Embryonic facial prominence (tissue), 1 donor: ENCODE data around the gene FAM111B.
"Not testable (repeated sequence)": the region's sequence is repeated elsewhere in the genome, so short reads cannot be mapped to it uniquely, and the experiment has no call there.

Source experiments
- DNase-seq: peaks from one replicate; pipeline ENCODE4 v3.0.0-alpha.2; 2016; ENCODE audit errors: extremely low spot score

The FAM111B gene

GRCh38 chr11:59106363-59107336, at the start of gene FAM111B:
FAM111B (plus strand) TSS chr11:59107237; CDS start chr11:59109626, 2,389 bp downstream.
- DNase-seq: peak; percentile 59

- DNase-seq: peak; percentile 20
Measured at GRCh38 chr11:59058120-59059033, 48.7 kb upstream of the FAM111B start.

GRCh38 chr11:59060096-59060495, 46.9 kb upstream of the FAM111B start:
- not testable (repeated sequence) for DNase-seq

- no peak for DNase-seq
Measured at GRCh38 chr11:59062602-59063529, 44.2 kb upstream of the FAM111B start.

- not testable (repeated sequence) for DNase-seq
Measured at GRCh38 chr11:59063996-59064727, 42.9 kb upstream of the FAM111B start.

- DNase-seq: no peak
Measured at GRCh38 chr11:59069087-59069486, 38.0 kb upstream of the FAM111B start.

GRCh38 chr11:59076876-59077571, 30.0 kb upstream of the FAM111B start:
- no peak for DNase-seq

- DNase-seq: no peak
Measured at GRCh38 chr11:59078435-59078834, 28.6 kb upstream of the FAM111B start.

- DNase-seq: no peak
Measured at GRCh38 chr11:59079086-59079485, 28.0 kb upstream of the FAM111B start.

- not testable (repeated sequence) for DNase-seq
Measured at GRCh38 chr11:59080421-59080820, 26.6 kb upstream of the FAM111B start.

- DNase-seq: not testable (repeated sequence)
Measured at GRCh38 chr11:59081430-59082020, 25.5 kb upstream of the FAM111B start.

GRCh38 chr11:59086007-59086406, 21.0 kb upstream of the FAM111B start, which contains the start of gene GLYATL1B:
GLYATL1B (plus strand) TSS chr11:59086307; CDS start chr11:59086307, 0 bp downstream.
- DNase-seq: not testable (repeated sequence)

GRCh38 chr11:59088162-59088561, 18.9 kb upstream of the FAM111B start:
- DNase-seq: no peak

- not testable (repeated sequence) for DNase-seq
Measured at GRCh38 chr11:59093576-59093975, 13.5 kb upstream of the FAM111B start.

- DNase-seq: not testable (repeated sequence)
Measured at GRCh38 chr11:59095225-59095624, 11.8 kb upstream of the FAM111B start.

GRCh38 chr11:59095972-59096575, 11.0 kb upstream of the FAM111B start:
- DNase-seq: not testable (repeated sequence)

- no peak for DNase-seq
Measured at GRCh38 chr11:59097113-59097708, 9.8 kb upstream of the FAM111B start.

- not testable (repeated sequence) for DNase-seq
Measured at GRCh38 chr11:59097938-59098337, 9.1 kb upstream of the FAM111B start.
